Measurements from ENCODE around the gene MAT1A.
"Not testable (repeated sequence)": the region's sequence is repeated elsewhere in the genome, so short reads cannot be mapped to it uniquely, and the experiment has no call there.

MAT1A gene

GRCh38 chr10:80264081-80265056 lies 25.1 kb downstream of the MAT1A start:
- no peak for DNase-seq

GRCh38 chr10:80261316-80262030 lies 28.0 kb downstream of the MAT1A start:
- DNase-seq: no peak

- peak in 1 of 2 donors; percentile 9 for DNase-seq
These were observed 28.9 kb downstream of the MAT1A start for GRCh38 chr10:80260295-80261243.

- DNase-seq: no peak
These were observed 30.0 kb downstream of the MAT1A start for GRCh38 chr10:80259405-80259871.

GRCh38 chr10:80256798-80257197 lies 32.7 kb downstream of the MAT1A start:
- not testable (repeated sequence) for DNase-seq

- DNase-seq: not testable (repeated sequence)
These were observed 34.7 kb downstream of the MAT1A start for GRCh38 chr10:80254726-80255125.

- not testable (repeated sequence) for DNase-seq
These were observed 35.5 kb downstream of the MAT1A start for GRCh38 chr10:80253963-80254271.

GRCh38 chr10:80253266-80253962 lies 36.0 kb downstream of the MAT1A start:
- DNase-seq: no peak

- no peak for DNase-seq
These were observed 37.1 kb downstream of the MAT1A start for GRCh38 chr10:80252296-80252887.

- DNase-seq: not testable (repeated sequence)
These were observed 37.7 kb downstream of the MAT1A start for GRCh38 chr10:80251703-80252280.

- DNase-seq: not testable (repeated sequence)
These were observed 39.1 kb downstream of the MAT1A start for GRCh38 chr10:80250399-80250798.

- not testable (repeated sequence) for DNase-seq
These were observed 39.6 kb downstream of the MAT1A start for GRCh38 chr10:80249906-80250305.

GRCh38 chr10:80247611-80248010 lies 41.8 kb downstream of the MAT1A start:
- not testable (repeated sequence) for DNase-seq

GRCh38 chr10:80244371-80244770 lies 45.1 kb downstream of the MAT1A start:
- not testable (repeated sequence) for DNase-seq

- not testable (repeated sequence) for DNase-seq
These were observed 47.1 kb downstream of the MAT1A start for GRCh38 chr10:80242341-80242740.

- not testable (repeated sequence) for DNase-seq
These were observed 53.0 kb downstream of the MAT1A start for GRCh38 chr10:80236457-80236856.

GRCh38 chr10:80234331-80235235 lies 54.9 kb downstream of the MAT1A start:
- DNase-seq: not testable (repeated sequence)

GRCh38 chr10:80233871-80234270 lies 55.6 kb downstream of the MAT1A start:
- DNase-seq: not testable (repeated sequence)

- DNase-seq: not testable (repeated sequence)
These were observed 62.7 kb downstream of the MAT1A start for GRCh38 chr10:80226723-80227122.

- not testable (repeated sequence) for DNase-seq
These were observed 66.4 kb downstream of the MAT1A start for GRCh38 chr10:80223031-80223419.
